T1000 (cell line): ENCODE measurements around the gene UBE2F.
"Not testable (repeated sequence)": the region's sequence is repeated elsewhere in the genome, so short reads cannot be mapped to it uniquely, and the experiment has no call there.

Source experiments
- DNase-seq: peaks from one replicate; lab custom pipeline; 2025; ENCODE audit warnings: mixed read lengths; lab: John Stamatoyannopoulos, UW

Gene UBE2F

GRCh38 chr2:237979331-237979730 lies 12.5 kb downstream of the UBE2F start:
- DNase-seq, result no peak

GRCh38 chr2:237980087-237980486 lies 13.3 kb downstream of the UBE2F start:
- no peak for DNase-seq

GRCh38 chr2:237980751-237981150 lies 13.9 kb downstream of the UBE2F start:
- DNase-seq, result no peak

GRCh38 chr2:237981621-237982020 lies 14.8 kb downstream of the UBE2F start:
- DNase-seq, result not testable (repeated sequence)

- DNase-seq, result no peak
Measured at GRCh38 chr2:237982039-237982725, 15.4 kb downstream of the UBE2F start.

GRCh38 chr2:237983922-237984321 lies 17.1 kb downstream of the UBE2F start:
- no peak for DNase-seq

GRCh38 chr2:237987268-237987667 lies 20.5 kb downstream of the UBE2F start:
- no peak for DNase-seq

GRCh38 chr2:237993701-237994100 lies 26.9 kb downstream of the UBE2F start:
- no peak for DNase-seq

- no peak for DNase-seq
Measured at GRCh38 chr2:237995036-237995435, 28.2 kb downstream of the UBE2F start.

- peak; percentile 1 for DNase-seq
Measured at GRCh38 chr2:237996021-237996593, 29.3 kb downstream of the UBE2F start.

- DNase-seq, result no peak
Measured at GRCh38 chr2:237997521-237997920, 30.7 kb downstream of the UBE2F start.

- no peak for DNase-seq
Measured at GRCh38 chr2:237998530-237998929, 31.7 kb downstream of the UBE2F start.

GRCh38 chr2:238003234-238004031 lies 36.6 kb downstream of the UBE2F start:
- no peak for DNase-seq

- no peak for DNase-seq
Measured at GRCh38 chr2:238004077-238004830, 37.4 kb downstream of the UBE2F start.

- no peak for DNase-seq
Measured at GRCh38 chr2:238005528-238005927, 38.7 kb downstream of the UBE2F start.

- no peak for DNase-seq
Measured at GRCh38 chr2:238006510-238006909, 39.7 kb downstream of the UBE2F start.

GRCh38 chr2:238007924-238008323 lies 41.1 kb downstream of the UBE2F start:
- DNase-seq, result no peak

GRCh38 chr2:238009563-238009962 lies 42.7 kb downstream of the UBE2F start:
- DNase-seq, result no peak

- no peak for DNase-seq
Measured at GRCh38 chr2:238010572-238010971, 43.8 kb downstream of the UBE2F start.

GRCh38 chr2:238013806-238014205 lies 47.0 kb downstream of the UBE2F start:
- no peak for DNase-seq

GRCh38 chr2:238015705-238016104 lies 48.9 kb downstream of the UBE2F start:
- DNase-seq, result no peak

GRCh38 chr2:238016526-238016925 lies 49.7 kb downstream of the UBE2F start:
- no peak for DNase-seq
